Activated T-cell treated with anti-CD3 and anti-CD28 coated beads, Interleukin-2, amount 50 U/mL, for 4 hours (primary cell): ENCODE data around the gene ACD. TPM values are rescaled to one million over a fixed set of nuclear protein-coding genes. Genes with fewer than 3 reads are reported as not detected.

Source experiments
- ATAC-seq, 2 donors: fragments of 200-7000 bp; cut with Tn5 transposase; one replicate each; pipeline ENCODE4 v1.10.0; 2021
- DNase-seq: peaks from one replicate; pipeline ENCODE4 v3.0.0-alpha.2; 2020
- H3K27me3 Mint-ChIP-seq: one replicate; pipeline ENCODE4 v1.8.0; 2021; ENCODE audit warnings: low read depth, mixed read lengths
- H3K36me3 Mint-ChIP-seq: one replicate; pipeline ENCODE4 v1.8.0; 2022; ENCODE audit warnings: mixed read lengths; ENCODE audit not compliant: insufficient read depth
- H3K4me1 Mint-ChIP-seq: one replicate; pipeline ENCODE4 v1.8.0; 2021; ENCODE audit warnings: low read depth, mixed read lengths
- H3K4me3 Mint-ChIP-seq: one replicate; pipeline ENCODE4 v1.8.0; 2021; ENCODE audit warnings: mild to moderate bottlenecking, moderate library complexity, mixed read lengths
- H3K9me3 Mint-ChIP-seq: one replicate; pipeline ENCODE4 v1.8.0; 2021; ENCODE audit warnings: mixed read lengths
- total RNA-seq, 3 donors: library from RNA; stranded (reverse); gene quantifications; one replicate each; pipeline ENCODE4 v1.2.1, GENCODE V29; 2021

Gene ACD
- total RNA-seq, 3 donors from 2014 or later, result 87.5 to 89.7 (median 89.4) TPM

DNA sequence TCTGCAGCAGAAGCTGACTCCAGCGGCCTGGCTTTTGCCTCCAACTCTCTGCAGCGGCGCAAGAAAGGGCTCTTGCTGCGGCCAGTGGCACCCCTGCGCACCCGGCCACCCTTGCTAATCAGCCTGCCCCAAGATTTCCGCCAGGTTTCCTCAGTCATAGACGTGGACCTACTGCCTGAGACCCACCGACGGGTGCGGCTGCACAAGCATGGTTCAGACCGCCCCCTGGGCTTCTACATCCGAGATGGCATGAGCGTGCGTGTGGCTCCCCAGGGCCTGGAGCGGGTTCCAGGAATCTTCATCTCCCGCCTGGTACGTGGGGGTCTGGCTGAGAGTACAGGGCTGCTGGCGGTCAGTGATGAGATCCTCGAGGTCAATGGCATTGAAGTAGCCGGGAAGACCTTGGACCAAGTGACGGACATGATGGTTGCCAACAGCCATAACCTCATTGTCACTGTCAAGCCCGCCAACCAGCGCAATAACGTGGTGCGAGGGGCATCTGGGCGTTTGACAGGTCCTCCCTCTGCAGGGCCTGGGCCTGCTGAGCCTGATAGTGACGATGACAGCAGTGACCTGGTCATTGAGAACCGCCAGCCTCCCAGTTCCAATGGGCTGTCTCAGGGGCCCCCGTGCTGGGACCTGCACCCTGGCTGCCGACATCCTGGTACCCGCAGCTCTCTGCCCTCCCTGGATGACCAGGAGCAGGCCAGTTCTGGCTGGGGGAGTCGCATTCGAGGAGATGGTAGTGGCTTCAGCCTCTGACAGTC lies 2.0 kb upstream of the ACD start:
- DNase-seq, result no peak
- Mint-ChIP-seq H3K4me3 (peak overlapping the region; percentile 89), H3K9me3 (no peaks in the 10 kb centered on the region), H3K4me1 (peaks cover 24% of the 10 kb centered on the region), H3K36me3 (peaks cover 2% of the 10 kb centered on the region), H3K27me3 (no peaks in the 10 kb centered on the region)
- ATAC-seq, result no peak

DNA sequence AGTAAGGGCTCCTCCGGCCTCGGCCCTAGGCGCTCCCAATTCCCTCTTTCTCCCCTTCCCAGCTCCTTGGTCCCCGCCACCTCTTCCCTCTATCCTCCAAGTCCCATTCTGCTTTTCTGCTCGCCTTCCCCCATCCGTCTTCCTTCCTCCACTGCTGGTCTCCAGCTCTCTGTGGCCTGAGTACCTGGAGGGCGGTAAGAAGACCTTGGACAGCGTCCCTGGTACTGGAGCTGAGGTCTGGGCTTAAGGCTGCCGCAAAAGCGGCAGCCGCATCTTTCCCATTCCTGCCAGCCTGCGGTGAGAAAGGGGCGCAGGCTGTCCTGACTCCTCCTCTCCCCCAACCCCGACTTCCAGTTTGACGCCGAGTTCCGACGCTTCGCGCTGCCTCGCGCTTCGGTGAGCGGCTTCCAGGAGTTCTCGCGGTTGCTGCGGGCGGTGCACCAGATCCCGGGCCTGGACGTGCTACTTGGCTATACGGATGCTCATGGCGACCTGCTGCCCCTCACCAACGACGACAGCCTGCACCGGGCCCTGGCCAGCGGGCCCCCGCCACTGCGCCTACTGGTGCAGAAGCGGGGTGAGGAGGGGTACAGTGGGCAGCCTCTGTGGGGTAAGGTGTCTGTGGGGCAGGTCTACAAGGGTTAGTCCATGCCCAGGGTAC lies 1.2 kb upstream of the ACD start:
- H3K4me3 Mint-ChIP-seq, result peak overlapping the region; percentile 89
- H3K27me3 Mint-ChIP-seq, result no peaks in the 10 kb centered on the region
- H3K36me3 Mint-ChIP-seq, result peaks cover 2% of the 10 kb centered on the region
- no peak for DNase-seq
- H3K4me1 Mint-ChIP-seq, result peaks cover 22% of the 10 kb centered on the region
- ATAC-seq, result no peak
- H3K9me3 Mint-ChIP-seq, result no peaks in the 10 kb centered on the region

DNA sequence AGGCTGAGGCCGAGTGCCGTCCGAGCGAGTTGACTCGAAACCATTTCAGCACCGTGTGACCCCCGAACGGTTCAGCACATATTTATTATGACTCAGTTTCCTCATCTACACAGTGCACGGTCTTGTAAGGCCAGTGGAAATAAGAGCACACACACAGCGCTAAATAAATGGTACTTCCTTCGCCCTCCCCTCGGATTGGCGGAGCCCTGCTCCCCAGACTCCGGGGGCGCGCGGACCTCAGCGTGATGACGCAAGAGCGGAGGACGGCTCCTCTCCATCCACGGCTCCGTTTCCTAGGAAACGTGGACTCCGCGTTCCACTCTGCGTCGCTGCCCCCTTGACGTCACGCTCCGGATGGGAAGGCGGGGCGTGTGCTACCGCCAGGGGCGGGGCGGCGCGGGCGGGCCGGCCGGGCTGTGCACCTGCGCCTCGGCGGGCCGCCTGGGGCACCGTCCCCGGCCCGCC lies 536 bp upstream of the ACD start, which contains the start of gene PARD6A:
TSS of gene PARD6A (plus strand) at position 397 of the 465 bp plus-strand sequence. CDS start 79 bp downstream, outside the sequence.
- Mint-ChIP-seq H3K27me3 (no peaks in the 10 kb centered on the region), H3K36me3 (peaks cover 4% of the 10 kb centered on the region), H3K9me3 (no peaks in the 10 kb centered on the region), H3K4me1 (peaks cover 21% of the 10 kb centered on the region), H3K4me3 (peak within 1 kb of the TSS; percentile 89)
- peak; percentile 84 to 85 for ATAC-seq
- DNase-seq, result peak; percentile 93

GRCh38 chr16:67658849-67659674 lies 998 bp downstream of the ACD start:
- no peak for DNase-seq
- no peak for ATAC-seq
- Mint-ChIP-seq H3K36me3 (peaks cover 5% of the 10 kb centered on the region), H3K4me3 (peak overlapping the region; percentile 89), H3K9me3 (no peaks in the 10 kb centered on the region), H3K4me1 (peaks cover 21% of the 10 kb centered on the region), H3K27me3 (no peaks in the 10 kb centered on the region)

GRCh38 chr16:67657751-67658518 lies 2.1 kb downstream of the ACD start:
- Mint-ChIP-seq H3K9me3 (no peaks in the 10 kb centered on the region), H3K36me3 (peaks cover 5% of the 10 kb centered on the region), H3K27me3 (no peaks in the 10 kb centered on the region), H3K4me3 (peak overlapping the region; percentile 89), H3K4me1 (peaks cover 20% of the 10 kb centered on the region)
- DNase-seq (no peak), ATAC-seq (no peak)

GRCh38 chr16:67657017-67657608 lies 2.9 kb downstream of the ACD start:
- Mint-ChIP-seq H3K4me1 (peaks cover 20% of the 10 kb centered on the region), H3K4me3 (no peak overlapping the region), H3K27me3 (no peaks in the 10 kb centered on the region), H3K9me3 (no peaks in the 10 kb centered on the region), H3K36me3 (peaks cover 6% of the 10 kb centered on the region)
- no peak for ATAC-seq
- DNase-seq, result no peak

- Mint-ChIP-seq H3K4me3 (no peak overlapping the region), H3K36me3 (peaks cover 12% of the 10 kb centered on the region), H3K27me3 (no peaks in the 10 kb centered on the region), H3K4me1 (peaks cover 18% of the 10 kb centered on the region), H3K9me3 (no peaks in the 10 kb centered on the region)
- ATAC-seq (no peak), DNase-seq (no peak)
These were observed 3.6 kb downstream of the ACD start for GRCh38 chr16:67656344-67657016.

GRCh38 chr16:67655363-67655762 lies 4.7 kb downstream of the ACD start:
- no peak overlapping the region for H3K4me3 Mint-ChIP-seq
- DNase-seq (no peak), ATAC-seq (no peak)
- peaks cover 15% of the 10 kb centered on the region for H3K4me1 Mint-ChIP-seq
- H3K27me3 Mint-ChIP-seq, result no peaks in the 10 kb centered on the region
- peaks cover 19% of the 10 kb centered on the region for H3K36me3 Mint-ChIP-seq
- no peaks in the 10 kb centered on the region for H3K9me3 Mint-ChIP-seq

- H3K4me1 Mint-ChIP-seq, result peaks cover 17% of the 10 kb centered on the region
- H3K4me3 Mint-ChIP-seq, result no peak overlapping the region
- no peak for ATAC-seq
- no peaks in the 10 kb centered on the region for H3K9me3 Mint-ChIP-seq
- H3K27me3 Mint-ChIP-seq, result no peaks in the 10 kb centered on the region
- peaks cover 21% of the 10 kb centered on the region for H3K36me3 Mint-ChIP-seq
- no peak for DNase-seq
These were observed 5.6 kb downstream of the ACD start for GRCh38 chr16:67654403-67654911.

GRCh38 chr16:67653789-67654402 lies 6.2 kb downstream of the ACD start:
- Mint-ChIP-seq H3K4me1 (peaks cover 14% of the 10 kb centered on the region), H3K4me3 (no peak overlapping the region), H3K9me3 (no peaks in the 10 kb centered on the region), H3K27me3 (no peaks in the 10 kb centered on the region), H3K36me3 (peaks cover 21% of the 10 kb centered on the region)
- no peak for DNase-seq
- no peak for ATAC-seq

DNA sequence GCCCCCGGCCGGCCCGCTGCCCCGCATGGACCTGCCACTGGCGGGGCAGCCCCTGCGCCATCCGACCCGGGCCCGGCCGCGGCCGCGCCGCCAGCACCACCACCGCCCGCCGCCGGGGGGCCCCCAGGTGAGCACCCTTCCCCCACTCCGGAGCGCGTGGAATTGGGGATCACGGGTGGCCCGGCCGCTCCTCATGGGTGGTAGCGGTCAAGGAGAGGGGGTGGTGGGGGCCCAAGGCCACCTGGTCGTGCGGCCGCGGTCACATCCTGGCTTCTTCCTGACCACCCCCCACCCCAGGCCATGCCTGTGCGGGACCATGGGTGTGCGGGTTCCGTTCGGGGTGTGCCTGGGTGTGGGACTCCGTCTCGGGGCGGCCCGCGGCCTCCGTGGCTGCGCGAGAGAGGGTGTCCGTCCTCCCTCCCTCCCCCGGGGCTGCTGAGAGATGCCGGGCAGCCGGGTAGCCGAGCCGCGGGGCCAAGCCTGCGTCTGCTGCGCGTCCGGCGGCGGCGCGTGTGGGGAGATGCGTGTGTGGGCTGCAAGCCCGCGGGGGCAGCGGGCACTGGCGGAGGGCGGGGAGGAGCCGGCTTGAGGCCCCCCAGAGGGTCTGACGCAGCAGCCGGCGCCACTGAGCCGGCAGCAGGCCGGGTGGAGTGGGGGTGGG lies 6.8 kb downstream of the ACD start:
- ATAC-seq (no peak), DNase-seq (no peak)
- Mint-ChIP-seq H3K9me3 (no peaks in the 10 kb centered on the region), H3K4me1 (peaks cover 10% of the 10 kb centered on the region), H3K4me3 (no peak overlapping the region), H3K27me3 (no peaks in the 10 kb centered on the region), H3K36me3 (peaks cover 21% of the 10 kb centered on the region)

- DNase-seq (no peak), ATAC-seq (no peak)
- H3K36me3 Mint-ChIP-seq, result peaks cover 21% of the 10 kb centered on the region
- peaks cover 10% of the 10 kb centered on the region for H3K4me1 Mint-ChIP-seq
- no peaks in the 10 kb centered on the region for H3K27me3 Mint-ChIP-seq
- H3K9me3 Mint-ChIP-seq, result no peaks in the 10 kb centered on the region
- no peak overlapping the region for H3K4me3 Mint-ChIP-seq
These were observed 7.4 kb downstream of the ACD start for GRCh38 chr16:67652578-67653127.
